ENCODE data around the gene CRYBG1.

CRYBG1 gene

DNA sequence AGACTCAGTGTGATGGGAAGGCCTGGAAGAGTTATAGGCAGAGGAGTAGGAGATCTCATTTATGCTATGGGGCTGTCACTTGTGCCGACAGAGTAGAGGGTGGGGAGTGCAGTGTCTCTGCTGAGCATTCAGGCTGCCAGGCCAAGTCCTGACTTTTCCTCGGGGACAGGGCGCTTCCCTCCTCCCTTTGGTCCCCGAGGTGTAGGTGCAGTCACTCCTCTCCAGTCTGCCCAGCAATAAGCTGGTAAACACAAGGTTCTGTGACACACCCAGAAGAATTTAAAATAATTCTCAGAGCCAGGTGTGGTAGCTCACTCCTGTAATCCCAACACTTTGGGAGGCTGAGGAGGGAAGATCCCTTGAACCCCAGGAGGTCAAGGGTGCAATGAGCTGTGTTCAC is 109.4 kb downstream of the CRYBG1 start:
- DNase-seq: no peak

DNA sequence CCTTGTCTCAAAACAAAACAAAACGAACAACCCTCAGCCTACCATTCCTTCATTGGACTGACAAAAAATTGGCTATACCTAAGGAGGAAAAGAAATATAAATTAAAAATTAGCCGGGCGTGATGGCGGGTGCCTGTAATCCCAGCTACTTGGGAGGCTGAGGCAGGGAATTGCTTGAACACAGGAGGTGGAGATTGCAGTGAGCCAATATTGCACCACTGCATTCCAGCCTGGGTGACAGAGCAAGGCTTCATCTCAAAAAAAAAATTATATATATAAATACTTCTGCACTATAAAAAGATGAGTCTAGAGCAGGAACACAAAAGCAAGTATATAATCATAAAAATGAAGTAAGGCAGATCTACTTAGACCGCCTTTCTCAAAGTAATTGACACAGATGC is 109.8 kb downstream of the CRYBG1 start:
- DNase-seq: no peak

DNA sequence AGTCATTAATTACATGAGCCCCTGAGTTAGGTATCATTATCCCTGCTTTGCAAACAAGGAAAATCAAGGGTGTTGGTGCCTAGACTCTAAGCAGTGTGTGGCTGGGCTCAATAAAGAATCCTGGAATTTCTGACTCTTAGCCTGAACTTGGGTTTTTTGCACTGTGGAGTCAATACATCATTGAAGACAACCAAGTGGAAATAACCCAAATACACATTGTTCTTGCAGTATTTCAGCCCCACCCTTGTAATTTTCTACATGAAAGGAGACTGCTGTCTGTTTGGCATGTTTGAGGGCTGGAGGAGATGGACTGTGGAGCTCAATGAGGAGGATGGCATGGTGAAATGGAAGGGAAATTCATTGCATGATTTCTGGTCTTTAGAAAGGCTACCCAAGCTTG is 110.3 kb downstream of the CRYBG1 start:
- DNase-seq: no peak

DNA sequence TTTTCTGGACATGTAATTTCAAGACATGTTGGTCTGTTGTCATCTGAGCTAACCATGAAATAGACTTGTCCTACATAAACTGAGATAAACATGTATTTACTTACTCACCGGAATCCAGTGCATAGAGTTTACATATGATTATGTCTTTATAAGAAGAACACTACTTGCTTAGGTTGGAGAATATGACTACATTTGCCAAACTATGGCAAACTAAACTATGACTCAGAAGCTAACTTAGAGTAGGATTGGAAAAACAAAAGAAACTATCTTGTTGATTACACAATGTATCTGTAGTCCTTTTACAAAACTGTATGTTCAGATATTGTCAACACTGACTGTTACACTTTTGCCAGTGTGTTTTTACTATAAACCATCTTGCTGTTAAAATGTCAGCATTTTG is 113.3 kb downstream of the CRYBG1 start:
- no peak for DNase-seq

DNA sequence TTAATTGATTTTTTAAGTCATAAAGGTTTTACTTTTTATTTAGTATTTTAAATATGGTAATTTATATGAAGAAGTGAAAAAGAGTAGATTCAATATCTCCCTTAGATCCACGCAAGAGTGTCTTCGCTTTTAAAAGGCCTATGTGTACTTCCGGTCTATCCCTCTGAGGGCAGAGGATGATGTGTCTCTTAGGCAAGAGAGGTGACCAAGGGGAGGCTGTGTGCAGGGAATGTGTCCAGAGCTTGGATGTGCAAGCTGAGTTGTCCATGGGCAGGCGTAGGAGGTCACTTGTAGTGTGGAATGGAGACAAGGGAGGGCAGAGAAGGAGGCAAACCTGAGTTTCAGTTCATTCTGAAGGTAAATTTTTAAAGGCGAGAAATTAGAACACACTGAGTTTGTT is 113.9 kb downstream of the CRYBG1 start:
- no peak for DNase-seq

DNA sequence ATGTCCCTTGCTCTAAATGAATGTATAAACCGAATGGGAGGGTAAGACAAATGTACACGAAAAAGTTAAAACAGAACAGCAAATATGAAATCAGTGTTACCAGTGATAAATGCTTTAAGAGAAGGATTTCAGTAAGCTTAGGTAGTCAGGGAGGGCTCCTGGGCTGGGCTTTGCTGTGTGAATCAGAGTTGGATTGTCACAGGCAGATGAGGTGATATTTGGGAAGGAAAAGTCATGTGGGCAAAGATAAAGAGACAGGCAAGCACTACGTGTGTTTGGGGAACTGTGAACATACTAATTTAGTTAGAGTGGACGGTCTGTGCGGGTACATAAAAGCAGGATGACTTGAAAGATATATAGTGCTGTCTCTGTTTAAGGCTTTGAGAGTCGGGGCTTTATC is 114.8 kb downstream of the CRYBG1 start:
- no peak for DNase-seq

DNA sequence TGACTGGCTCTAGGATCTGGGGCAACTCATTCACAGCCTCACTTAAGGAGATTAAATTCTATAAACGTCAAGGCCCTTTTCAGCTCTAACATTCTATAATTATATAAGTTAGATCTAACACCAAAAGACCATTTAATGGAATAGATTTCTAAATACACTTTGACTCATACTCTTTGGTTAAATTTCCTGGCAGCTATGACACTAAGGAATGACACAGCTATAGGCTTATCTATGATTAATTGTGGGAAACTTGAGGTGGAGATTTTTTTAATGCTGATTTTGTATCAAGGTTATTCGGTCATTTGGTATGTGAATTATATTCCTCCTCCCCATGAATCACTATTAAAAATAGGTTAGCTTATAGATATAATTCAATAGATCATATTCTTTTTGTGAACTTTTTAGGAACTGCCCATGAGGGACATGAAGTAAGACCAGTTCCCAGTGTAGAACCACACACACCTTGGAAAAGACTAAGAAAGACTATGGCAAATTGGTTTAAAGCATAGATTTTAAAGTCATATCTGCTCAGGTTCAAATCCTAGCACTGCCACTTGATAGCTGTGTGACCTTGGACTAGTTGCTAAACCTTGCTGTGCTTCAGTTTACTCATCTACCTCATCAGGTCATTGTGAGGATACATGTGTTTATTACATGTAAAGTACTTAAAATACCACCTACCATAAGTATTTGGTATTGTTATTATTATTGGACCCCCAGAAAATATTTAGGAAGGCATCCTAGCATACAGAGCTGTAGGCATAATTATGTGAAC is 116.0 kb downstream of the CRYBG1 start:
- no peak for DNase-seq

DNA sequence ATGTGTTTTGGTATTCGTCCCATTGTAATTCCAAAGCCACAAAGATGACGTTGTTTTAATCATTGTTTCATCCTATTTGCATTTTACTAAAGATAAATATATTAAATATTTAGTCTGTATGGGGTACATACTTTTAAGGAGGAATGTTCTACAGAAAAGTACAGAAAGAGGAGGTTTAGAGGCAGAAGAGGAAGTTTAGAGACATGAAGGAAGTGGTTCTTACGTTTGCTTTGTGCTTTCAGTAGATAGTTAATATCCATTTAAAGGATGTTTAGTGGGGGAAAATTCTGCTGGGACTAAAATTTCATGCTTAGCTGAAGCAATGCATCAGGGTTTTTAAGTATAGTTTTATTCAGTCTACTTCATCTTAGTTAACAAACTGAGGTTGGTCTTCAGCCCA is 116.6 kb downstream of the CRYBG1 start:
- no peak for DNase-seq

DNA sequence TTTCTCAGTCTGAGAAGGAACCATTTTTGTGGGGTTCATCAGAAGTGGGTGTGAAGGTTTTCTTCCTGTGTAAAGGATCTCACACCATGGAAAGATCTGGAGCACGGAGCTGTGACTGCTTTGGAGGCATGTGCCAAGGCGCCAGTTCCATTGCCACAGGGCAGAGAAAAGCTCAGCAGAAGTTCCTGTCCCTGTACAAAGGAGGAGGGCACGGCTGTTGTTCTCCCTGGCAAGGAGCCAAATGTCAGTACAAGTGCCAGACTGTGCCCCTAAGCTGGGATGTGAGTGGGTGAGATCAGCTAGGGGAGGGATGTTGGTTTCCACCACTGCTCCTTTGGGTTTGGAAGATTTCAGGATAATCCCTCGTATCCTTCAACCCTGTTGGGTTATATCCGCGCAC is 117.3 kb downstream of the CRYBG1 start:
- DNase-seq: no peak

DNA sequence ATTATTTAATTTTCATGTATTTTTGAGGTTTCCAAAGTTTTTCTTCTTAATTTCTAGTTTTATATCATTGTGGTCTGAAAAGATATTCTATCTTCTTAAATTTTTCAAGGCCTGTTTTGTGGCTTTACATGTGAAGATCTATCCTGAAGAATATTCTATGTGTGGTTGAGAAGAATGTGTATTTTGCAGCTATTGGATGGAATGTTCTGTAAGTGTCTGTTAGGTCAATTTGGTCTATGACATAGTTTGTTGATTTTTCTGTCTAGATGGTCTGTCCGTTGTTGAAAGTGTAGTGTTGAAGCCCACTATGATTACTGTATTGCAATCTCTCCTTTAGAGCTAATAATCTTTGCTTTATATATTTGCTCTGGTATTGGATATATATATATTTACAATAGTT is 125.7 kb downstream of the CRYBG1 start:
- no peak for DNase-seq

DNA sequence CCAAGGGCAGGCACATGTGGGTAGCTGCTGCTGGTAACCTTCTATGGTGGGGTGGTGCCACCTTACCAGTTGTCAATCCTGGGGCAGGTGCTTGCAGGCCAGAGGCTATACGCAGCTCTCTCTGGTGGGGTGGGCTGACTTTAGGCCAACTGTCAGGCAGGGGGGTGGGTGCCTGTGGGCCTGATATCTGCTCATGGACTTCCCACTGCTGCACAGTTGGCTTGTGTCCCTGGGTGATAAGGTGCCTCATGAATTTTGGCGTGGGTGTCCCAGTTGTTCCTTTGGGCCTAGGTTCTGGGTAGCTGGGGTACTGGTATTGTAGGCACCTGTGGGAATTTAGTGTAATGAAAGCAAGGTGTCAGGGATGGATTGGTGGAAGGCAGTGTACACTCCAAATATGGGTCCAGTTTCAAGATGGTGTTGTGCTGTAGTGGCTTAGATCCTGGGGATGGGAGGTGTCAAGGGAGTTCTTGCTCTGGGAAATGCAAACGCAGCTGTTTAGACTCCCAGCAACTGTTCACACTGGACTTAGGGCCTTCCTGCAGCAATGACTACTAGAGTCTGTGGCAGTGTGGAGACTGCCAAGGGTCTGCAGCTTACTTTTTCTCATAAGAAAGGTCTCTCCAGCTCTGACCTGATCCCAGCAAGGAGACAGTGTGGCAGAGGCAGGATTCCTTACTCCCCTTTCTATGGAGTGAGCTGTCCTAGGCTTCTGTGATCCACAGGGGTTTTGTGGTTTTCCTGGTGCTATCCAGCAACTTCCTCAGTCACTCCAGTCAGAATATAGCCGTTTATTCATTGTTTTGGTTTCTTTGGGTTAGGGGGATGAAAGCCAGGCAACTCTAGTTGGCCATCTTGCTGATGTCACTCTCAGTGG is 128.2 kb downstream of the CRYBG1 start:
- DNase-seq: no peak

DNA sequence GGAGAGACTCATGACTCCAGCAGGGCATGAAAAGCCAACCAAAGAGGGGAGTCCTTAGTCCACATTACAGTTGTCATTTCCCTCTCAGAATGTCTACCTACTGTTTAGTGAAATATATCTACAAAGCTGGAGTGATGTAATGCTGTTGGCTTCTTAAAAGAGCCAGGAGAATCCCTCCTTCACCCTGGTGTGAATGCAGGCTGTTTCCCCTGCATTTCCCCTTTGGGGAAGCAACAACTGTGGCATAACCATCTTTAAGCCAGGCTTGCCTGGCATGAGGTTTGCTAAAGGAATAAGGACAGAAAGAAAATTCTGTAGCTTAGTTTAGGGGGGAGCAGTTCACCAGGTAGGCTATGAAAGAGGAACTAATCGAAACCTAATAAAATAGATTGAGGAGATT is 129.5 kb downstream of the CRYBG1 start:
- no peak for DNase-seq

DNA sequence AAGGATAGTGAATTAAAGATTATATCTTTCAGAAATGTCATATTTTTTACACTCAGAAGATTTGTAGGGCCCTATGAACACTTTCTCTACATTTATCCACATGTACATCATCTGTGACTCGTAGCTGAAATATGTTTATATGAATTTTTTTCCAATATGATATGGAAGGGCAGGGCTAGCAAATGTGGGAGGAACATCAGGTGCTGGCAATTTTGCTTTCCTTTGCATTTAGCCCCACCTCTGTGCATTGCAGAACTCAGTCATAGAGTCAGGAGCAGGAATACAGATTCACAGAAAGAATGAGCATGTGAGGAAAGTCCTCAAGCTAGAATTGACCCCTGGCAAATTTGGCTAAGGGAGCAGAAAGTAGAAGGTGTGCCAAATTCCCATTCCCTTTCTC is 129.9 kb downstream of the CRYBG1 start:
- no peak for DNase-seq

DNA sequence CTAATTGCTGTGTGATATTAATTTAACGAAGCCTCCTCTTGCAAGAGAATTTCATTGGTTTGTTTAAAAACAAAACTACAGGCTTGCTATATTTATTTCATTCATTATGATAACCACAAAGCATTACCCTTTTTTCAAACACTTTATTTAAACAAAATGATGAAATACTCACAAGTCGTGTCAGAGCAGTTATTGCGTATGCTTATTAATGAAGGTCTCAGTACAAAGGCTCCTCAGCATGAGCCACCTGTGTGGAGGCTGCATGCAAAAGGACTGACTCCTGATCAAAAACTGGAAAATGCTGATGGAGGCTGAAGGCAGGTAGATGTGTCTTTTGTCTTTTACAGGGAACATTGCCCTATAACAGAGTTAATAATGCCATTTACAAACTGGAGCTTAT is 130.5 kb downstream of the CRYBG1 start:
- no peak for DNase-seq

DNA sequence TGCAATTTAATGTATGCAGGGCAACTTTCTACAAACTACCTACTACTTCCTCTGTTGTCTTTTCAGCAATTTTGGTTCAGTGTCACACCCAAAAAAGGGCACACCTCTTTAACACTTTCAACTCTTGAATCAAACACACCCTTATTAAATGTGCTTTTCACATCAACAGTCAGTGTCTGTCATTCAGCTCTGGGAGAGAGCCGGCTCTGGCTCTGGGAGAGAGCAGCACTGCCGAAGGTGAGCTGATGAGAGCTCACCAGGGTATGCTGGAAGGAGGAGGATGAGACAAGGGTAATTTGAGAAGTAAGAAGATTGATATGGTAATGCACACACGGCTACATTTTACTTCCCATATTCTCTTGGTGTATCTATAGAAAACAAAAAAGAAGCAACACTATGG is 134.5 kb downstream of the CRYBG1 start:
- DNase-seq: no peak

DNA sequence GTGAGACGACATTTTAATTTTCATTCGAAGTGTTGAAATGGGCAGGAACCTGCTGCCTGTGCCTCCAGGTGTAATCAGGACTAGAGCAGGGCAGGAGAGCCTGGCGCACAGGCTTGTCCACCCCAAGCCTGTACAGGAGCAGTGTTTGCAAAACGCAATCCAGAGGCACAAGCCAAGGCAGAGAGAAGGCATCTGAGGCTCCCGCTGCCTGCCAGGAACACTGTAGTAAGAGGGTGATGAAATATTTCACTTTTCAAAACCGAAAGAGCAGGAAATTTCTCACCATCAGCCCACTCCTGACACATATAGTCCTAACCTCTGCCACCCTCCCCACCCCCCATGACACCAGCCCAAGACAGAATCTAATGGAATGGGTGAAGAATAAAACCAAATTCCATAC is 136.3 kb downstream of the CRYBG1 start:
- DNase-seq: no peak

DNA sequence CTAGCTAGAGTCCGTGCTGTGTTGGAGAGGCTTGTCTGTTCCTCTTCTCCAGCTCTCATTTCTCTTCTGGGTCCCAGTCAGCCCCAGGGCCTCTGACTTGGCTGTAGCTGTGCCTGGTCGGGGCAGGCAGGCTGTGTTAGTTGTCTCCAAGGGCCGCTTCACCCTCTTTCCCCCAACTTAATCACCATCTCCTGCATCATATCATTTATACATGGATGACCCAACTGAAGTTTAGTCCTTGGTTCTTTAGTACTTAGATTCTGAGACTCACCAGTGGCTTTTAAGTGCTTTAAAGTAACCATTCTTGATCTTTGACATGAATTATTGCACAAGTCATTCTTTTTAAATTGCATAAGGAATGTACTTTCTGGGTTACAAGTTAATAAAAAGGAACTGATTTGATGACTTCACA is 141.4 kb downstream of the CRYBG1 start:
- no peak for DNase-seq

DNA sequence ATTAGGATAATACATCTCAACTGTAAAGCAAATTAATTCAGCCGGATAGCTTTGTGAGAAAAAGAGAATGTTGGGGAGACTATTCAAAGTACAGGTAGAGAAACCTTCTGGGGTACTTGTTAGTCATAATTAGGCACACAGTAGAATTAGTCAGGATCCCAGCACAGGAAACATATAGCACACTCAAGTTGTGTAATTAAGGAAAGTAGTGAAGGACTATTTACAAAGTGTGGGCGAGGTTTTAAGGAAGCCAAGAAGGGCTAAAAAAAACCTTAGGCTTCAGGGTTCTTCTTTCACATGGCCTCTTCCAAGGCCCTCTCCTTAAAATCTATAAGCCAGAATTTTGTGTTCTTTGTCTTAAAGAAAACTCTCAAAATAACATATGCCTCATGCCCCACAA is 142.0 kb downstream of the CRYBG1 start:
- DNase-seq: no peak

DNA sequence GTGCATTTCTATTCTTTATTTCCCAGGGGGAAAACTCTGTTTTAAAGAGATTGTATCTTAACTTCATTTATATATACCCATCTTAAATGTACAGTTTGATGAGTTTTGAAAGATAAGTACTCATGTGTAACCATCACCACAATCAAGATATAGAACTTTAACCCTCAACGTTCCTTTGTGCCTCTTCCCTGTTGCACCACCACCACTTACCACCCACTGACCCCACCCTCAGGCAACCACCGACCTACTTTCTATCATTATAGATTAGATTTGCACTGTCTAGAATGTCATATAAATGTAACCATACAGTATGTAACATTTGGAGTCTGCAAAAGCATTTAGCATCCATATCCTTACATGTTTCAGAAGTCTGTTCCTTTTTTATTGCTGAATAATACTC is 147.8 kb downstream of the CRYBG1 start:
- DNase-seq: no peak

DNA sequence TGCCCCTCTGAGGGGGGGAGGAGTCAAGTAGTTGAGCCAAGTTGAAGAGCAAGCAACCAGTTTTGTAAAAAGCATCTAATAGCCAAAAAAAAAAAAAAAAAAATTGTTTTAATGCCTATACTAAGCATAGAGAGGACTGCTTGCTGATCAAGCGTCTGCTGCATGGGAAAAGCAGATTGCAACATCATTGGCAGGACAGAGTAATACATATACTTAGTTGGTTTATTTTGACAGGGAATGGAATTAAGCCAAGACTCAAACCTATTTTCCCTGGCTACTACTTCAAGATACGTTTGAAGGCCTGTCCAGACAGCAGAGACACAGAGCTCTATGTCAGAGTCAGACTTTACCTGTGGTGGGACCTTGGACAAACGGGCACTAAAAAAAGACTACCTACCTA is 148.3 kb downstream of the CRYBG1 start:
- no peak for DNase-seq

DNA sequence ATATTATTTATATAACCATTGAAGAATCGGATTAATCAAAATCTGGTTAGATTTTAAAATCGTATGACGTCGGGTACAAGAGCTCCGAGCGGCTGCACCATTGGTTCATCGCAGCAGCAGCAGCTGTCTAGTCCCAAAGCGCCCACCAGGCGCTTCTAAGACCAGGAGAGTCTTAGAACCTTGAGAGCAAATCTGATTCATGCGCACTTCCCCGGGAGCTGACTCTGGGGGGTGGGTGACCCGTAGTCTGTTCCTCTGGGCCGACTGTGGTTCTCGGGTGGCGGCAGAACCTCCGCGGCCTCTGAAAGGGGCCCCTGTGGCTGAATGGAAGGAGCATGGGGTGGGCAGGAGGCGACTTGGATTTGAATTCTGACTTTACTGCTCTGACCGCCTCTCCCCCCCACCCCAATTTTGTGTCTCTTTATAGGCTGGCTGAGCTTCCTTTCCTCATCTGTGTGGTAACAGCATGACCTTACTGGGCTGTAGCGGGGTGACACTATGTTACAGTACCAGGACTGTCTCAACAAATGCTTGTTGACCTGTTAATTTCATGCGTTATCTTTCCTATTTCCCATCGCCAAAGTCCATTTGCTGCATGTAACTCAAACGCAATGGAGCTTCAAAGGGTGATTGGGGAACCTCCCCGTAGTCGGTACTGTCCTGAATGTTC is 149.0 kb downstream of the CRYBG1 start:
- DNase-seq: peak; percentile 28

DNA sequence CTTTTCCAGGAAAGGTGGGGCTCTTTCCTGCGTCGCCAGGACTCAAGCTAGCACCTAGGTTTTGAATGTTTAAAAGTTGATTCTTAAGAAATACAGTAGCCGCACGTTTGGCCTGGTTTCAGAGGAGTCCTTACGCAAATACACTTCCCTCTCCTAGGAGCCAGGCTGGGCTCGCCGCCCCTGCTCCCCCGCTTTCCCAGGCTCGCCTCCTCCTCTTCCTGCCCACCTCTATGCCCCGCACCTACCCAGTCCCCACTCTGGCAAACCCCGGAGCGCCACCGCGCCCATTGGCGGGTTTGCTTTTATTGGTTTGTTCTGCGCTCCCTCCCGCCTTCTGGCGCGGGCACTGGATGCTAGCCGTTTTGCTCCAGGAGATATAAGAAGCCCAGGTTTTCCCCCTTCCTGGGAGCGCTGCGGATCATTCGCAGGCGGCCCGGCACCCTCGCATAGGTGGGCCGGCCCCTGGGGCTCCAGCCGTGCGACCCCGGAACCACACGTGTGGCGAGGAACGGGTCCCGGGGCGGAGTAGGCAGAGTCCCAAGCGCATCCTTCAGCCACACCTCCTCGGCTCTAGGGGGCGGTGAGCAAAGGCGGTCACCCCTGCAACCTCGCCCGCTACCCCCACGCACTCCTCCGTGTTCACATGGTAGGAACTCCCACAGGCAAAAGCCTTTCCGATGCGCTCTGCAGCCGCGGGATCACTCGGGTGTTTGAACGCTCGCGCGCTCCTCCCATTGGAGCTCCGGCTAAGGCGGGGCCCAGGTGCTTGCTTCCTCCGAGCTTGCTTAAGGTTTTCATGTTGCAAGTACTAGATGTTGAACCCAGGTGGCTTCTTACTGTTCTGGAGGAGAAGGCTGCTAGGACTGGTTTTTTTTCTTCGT is 149.8 kb downstream of the CRYBG1 start:
- DNase-seq: peak; percentile 73

Data from activated T-cell treated with anti-CD3 and anti-CD28 coated beads, Interleukin-2, amount 50 U/mL, for 1 hour (primary cell).